ENCODE measurements around the gene SAMM50. TPM values are rescaled to one million over a fixed set of nuclear protein-coding genes. Genes with fewer than 3 reads are reported as not detected.

Gene SAMM50
- total RNA-seq, 2 donors from 2014 or later = 31.7 to 57.2 TPM

GRCh38 chr22:43956805-43957463 lies 1.7 kb downstream of the SAMM50 start:
- Mint-ChIP-seq H3K27me3 (no peaks in the 10 kb centered on the region), H3K27ac (no peak overlapping the region), H3K36me3 (ENCODE audit: low read depth) (peaks cover 26% of the 10 kb centered on the region), H3K4me3 (peak overlapping the region; percentile 94), H3K9me3 (no peaks in the 10 kb centered on the region), H3K4me1 (peaks cover 22% of the 10 kb centered on the region)
- ATAC-seq (replicated peaks) = no peak

DNA sequence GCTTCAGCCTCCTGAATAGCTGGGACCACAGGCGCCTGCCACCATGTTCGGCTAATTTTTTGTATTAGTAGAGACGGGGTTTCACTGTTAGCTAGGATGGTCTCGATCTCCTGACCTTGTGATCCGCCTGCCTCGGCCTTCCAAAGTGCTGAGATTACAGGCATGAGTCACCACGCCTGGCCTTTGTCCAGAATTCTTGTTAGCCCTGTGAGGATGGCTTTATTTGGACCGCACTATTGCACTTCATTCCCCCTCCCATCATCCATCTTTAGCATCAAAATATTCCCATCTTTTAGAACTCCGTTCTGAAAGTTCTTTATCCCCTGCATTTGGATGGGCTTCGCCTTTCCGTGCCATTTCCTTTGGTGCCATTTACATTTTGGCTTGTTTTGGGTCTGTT lies 2.6 kb downstream of the SAMM50 start:
- peaks cover 26% of the 10 kb centered on the region for H3K36me3 Mint-ChIP-seq (ENCODE audit: low read depth)
- no peaks in the 10 kb centered on the region for H3K27me3 Mint-ChIP-seq
- H3K4me3 Mint-ChIP-seq = no peak overlapping the region
- H3K9me3 Mint-ChIP-seq = no peaks in the 10 kb centered on the region
- no peak overlapping the region for H3K27ac Mint-ChIP-seq
- ATAC-seq (replicated peaks) = no peak
- peaks cover 22% of the 10 kb centered on the region for H3K4me1 Mint-ChIP-seq

- Mint-ChIP-seq H3K27ac (no peak overlapping the region), H3K4me3 (no peak overlapping the region), H3K27me3 (no peaks in the 10 kb centered on the region), H3K36me3 (ENCODE audit: low read depth) (peaks cover 72% of the 10 kb centered on the region), H3K4me1 (peaks cover 6% of the 10 kb centered on the region), H3K9me3 (no peaks in the 10 kb centered on the region)
- no peak for ATAC-seq (replicated peaks)
These were observed 9.1 kb downstream of the SAMM50 start for GRCh38 chr22:43964314-43964857.

DNA sequence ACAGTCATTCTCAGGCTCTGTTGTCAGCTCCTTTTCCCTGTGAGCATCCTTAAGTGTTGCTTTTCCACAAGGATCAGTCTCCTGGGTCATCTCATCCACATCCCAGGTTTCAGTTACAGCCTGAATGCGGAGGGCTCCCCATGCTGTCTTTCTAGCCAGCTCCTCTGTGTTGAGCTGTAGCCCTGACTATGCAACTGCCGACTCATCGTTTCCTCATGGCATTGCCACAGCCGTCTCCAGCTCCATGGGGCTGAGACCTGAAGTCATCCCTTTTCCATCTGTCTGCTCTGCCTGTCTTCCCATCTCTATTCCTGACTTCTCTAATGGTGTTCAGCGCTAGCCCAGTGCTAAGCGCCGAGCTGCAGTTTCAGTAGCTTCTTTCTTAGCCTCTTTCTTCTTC lies 11.8 kb downstream of the SAMM50 start:
- Mint-ChIP-seq H3K4me3 (no peak overlapping the region), H3K36me3 (ENCODE audit: low read depth) (peaks cover 88% of the 10 kb centered on the region), H3K4me1 (peaks cover 6% of the 10 kb centered on the region), H3K9me3 (no peaks in the 10 kb centered on the region), H3K27ac (no peak overlapping the region), H3K27me3 (no peaks in the 10 kb centered on the region)
- no peak for ATAC-seq (replicated peaks)

GRCh38 chr22:43968614-43969013 lies 13.4 kb downstream of the SAMM50 start:
- Mint-ChIP-seq H3K4me3 (no peak overlapping the region), H3K27ac (no peak overlapping the region), H3K4me1 (peaks cover 6% of the 10 kb centered on the region), H3K9me3 (no peaks in the 10 kb centered on the region), H3K36me3 (ENCODE audit: low read depth) (peaks cover 96% of the 10 kb centered on the region), H3K27me3 (no peaks in the 10 kb centered on the region)
- ATAC-seq (replicated peaks) = no peak

DNA sequence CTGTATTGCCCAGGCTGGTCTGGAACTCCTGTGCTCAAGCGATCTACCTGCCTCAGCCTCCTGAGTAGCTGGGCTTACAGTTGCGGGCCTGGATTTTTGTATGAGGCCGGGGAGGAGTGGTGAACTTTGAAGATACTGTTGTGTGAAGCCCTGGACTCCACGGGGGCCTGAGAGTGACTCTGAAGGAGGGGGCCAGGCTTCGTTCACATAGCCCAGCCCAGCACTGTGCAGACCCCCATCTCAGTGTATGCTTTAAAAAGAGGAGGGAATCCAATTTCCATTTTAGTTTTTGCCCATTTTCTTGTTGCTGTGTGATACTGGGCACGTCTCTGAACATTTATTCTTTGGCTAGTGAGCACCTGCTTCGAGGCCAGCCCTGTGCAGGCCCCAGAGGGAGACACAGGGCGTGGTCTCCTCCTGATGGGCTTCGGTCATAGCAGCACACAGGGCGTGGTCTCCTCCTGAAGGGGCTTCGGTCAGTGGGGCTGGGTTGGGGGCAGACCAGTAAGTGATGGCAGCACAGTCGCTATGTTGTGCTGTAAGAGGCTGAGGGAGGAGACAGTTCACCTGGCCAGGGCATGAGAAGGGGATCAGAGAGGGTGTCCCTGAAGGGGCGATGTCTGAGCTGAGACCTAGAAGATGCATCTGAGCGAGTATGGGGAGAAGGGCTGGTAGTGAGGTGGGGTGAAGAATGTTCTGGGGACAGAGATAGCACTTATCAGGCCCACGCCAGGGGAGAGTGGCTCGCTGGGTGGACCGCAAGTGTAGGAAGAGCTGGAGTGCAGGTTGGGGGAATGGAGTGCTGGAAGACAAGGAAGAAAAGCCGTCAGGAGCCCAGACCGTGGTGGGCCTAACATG lies 14.0 kb downstream of the SAMM50 start:
- peaks cover 96% of the 10 kb centered on the region for H3K36me3 Mint-ChIP-seq (ENCODE audit: low read depth)

GRCh38 chr22:43969989-43970755 lies 14.9 kb downstream of the SAMM50 start:
- H3K27me3 Mint-ChIP-seq = no peaks in the 10 kb centered on the region
- H3K9me3 Mint-ChIP-seq = no peaks in the 10 kb centered on the region
- ATAC-seq (replicated peaks) = no peak
- H3K27ac Mint-ChIP-seq = no peak overlapping the region
- no peak overlapping the region for H3K4me3 Mint-ChIP-seq
- peaks cover 6% of the 10 kb centered on the region for H3K4me1 Mint-ChIP-seq
- H3K36me3 Mint-ChIP-seq (ENCODE audit: low read depth) = peaks cover 93% of the 10 kb centered on the region

More for the DNA sequence above, 14.0 kb downstream of the SAMM50 start:
- Mint-ChIP-seq H3K4me1 (peaks cover 6% of the 10 kb centered on the region), H3K4me3 (no peak overlapping the region), H3K9me3 (no peaks in the 10 kb centered on the region), H3K27me3 (no peaks in the 10 kb centered on the region), H3K27ac (no peak overlapping the region)
- ATAC-seq (replicated peaks) = no peak

DNA sequence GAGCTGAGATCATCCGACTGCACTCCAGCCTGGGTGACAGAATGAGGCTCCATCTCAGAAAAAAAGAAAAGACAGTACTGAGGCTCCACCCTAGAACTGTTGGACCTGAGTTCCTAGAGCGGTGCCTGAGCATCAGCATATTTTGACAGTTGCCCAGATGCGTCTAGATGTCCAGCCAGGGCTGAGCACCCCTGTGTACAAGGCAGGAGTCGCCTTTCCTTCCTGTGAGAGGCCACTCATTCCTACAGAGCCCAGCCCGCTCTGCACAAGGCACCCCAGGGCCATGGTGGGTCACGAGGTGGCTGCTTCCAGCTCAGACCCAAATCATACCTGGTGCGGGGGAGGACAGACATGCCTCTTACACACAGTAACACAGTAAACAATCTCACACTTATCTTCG lies 15.9 kb downstream of the SAMM50 start:
- H3K27me3 Mint-ChIP-seq = no peaks in the 10 kb centered on the region
- H3K27ac Mint-ChIP-seq = no peak overlapping the region

DNA sequence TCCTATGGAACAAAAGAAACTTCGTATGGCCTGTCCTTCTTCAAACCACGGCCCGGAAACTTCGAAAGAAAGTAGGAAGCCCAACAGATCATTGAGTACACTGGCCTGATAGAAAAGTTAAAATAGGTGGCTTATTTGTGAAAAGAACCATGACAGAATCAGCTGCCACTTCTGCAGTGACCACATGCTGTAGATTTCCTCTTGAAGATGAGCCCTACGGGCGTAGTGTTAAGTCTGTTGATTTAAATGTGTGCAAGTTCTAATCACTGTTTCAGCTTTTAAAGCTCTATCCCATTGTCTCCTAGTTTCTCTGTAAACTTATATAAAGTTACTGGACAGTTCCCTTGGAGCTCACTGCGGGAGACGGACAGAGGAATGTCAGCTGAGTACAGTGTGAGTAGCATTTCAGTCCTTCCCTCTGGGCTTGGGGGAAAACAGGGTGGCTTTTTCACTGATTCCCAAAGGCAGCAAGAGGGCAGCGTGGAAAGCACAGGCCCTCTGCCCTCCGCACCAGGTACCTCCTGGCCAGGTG lies 17.8 kb downstream of the SAMM50 start:
- Mint-ChIP-seq H3K27ac (no peak overlapping the region), H3K36me3 (ENCODE audit: low read depth) (peaks cover 93% of the 10 kb centered on the region), H3K4me3 (no peak overlapping the region), H3K4me1 (no peaks in the 10 kb centered on the region), H3K27me3 (no peaks in the 10 kb centered on the region), H3K9me3 (no peaks in the 10 kb centered on the region)
- ATAC-seq (replicated peaks) = no peak

More for the DNA sequence above, 15.9 kb downstream of the SAMM50 start:
- H3K36me3 Mint-ChIP-seq (ENCODE audit: low read depth) = peaks cover 93% of the 10 kb centered on the region
- peaks cover 6% of the 10 kb centered on the region for H3K4me1 Mint-ChIP-seq
- H3K9me3 Mint-ChIP-seq = no peaks in the 10 kb centered on the region
- H3K4me3 Mint-ChIP-seq = no peak overlapping the region
- no peak for ATAC-seq (replicated peaks)

GRCh38 chr22:43974028-43974545 lies 18.8 kb downstream of the SAMM50 start:
- H3K4me1 Mint-ChIP-seq = no peaks in the 10 kb centered on the region
- no peak overlapping the region for H3K27ac Mint-ChIP-seq
- H3K36me3 Mint-ChIP-seq (ENCODE audit: low read depth) = peaks cover 93% of the 10 kb centered on the region
- H3K4me3 Mint-ChIP-seq = no peak overlapping the region
- H3K9me3 Mint-ChIP-seq = no peaks in the 10 kb centered on the region
- no peaks in the 10 kb centered on the region for H3K27me3 Mint-ChIP-seq
- no peak for ATAC-seq (replicated peaks)

DNA sequence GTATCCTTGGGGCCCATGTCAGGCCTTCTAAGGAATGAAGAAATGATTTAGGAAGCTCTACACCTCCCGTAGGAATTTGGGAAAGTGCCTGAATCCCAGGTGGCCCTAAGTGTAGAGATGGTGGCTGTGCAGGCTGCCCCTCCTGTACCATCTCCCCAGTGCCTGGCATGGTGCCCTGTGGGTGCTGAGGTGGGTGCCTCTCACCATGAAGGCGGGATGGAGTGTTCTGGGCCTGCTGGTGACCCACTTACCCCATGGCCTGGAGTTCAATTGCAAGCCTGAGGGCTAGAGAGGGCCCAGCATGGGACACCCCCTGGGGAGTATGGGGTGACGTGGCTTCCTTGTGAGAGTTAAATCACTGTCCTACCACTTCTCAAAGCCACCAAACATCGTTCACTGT lies 19.8 kb downstream of the SAMM50 start:
- Mint-ChIP-seq H3K27me3 (no peaks in the 10 kb centered on the region), H3K9me3 (no peaks in the 10 kb centered on the region), H3K27ac (no peak overlapping the region), H3K36me3 (ENCODE audit: low read depth) (peaks cover 93% of the 10 kb centered on the region), H3K4me1 (no peaks in the 10 kb centered on the region), H3K4me3 (no peak overlapping the region)
- no peak for ATAC-seq (replicated peaks)

DNA sequence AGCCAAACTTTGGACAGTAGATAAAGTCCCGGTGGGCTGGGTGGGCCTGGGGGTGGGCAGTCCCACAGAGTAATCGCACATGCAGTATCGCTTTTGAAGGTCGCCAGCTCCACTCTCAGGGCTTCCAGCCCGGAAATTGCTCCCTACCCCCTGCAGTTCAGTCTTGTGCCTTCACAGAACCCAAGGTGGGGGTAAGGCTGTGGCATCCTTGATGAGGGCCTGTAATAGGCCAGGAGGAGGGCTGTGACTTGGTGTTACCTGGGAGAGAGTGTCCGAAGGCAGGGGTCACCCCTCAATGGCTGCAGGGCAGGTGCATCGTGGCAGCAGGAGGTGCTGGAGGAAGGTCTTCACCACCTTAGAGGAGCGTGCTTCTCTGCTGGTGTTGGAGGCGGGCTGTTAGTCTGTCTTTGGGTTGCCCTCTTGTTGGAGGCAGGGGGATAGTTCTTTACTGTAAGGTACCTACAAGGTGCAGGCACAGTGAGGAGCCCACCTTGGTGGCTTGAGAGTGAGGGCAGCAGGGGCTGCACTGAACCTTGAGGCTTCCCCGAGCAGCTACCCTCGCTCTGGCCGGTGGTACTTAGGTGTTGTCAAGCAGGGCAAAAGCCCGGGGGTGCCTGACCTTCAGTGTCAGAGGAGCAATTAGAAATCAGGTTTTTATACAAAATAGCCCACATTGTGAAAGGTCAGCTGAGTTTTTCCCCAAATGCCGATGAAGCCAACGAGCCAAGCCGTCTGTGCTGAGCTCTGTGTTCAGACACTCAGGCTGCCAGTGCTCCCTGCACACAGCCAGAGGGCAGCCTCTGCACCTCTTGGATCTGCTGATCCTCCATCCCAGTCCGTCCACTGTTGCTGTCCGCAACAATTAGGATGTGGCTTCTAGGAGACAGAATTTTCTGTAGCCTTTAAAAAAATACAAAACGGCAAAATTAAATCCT lies 21.9 kb downstream of the SAMM50 start:
- no peak overlapping the region for H3K4me3 Mint-ChIP-seq
- no peaks in the 10 kb centered on the region for H3K4me1 Mint-ChIP-seq
- no peaks in the 10 kb centered on the region for H3K9me3 Mint-ChIP-seq
- H3K36me3 Mint-ChIP-seq (ENCODE audit: low read depth) = peaks cover 96% of the 10 kb centered on the region
- H3K27me3 Mint-ChIP-seq = no peaks in the 10 kb centered on the region
- ATAC-seq (replicated peaks) = no peak
- H3K27ac Mint-ChIP-seq = no peak overlapping the region

GRCh38 chr22:43978558-43978957 lies 23.3 kb downstream of the SAMM50 start:
- Mint-ChIP-seq H3K36me3 (ENCODE audit: low read depth) (peaks cover 92% of the 10 kb centered on the region), H3K9me3 (no peaks in the 10 kb centered on the region), H3K27ac (no peak overlapping the region), H3K4me1 (no peaks in the 10 kb centered on the region), H3K4me3 (no peak overlapping the region), H3K27me3 (no peaks in the 10 kb centered on the region)
- no peak for ATAC-seq (replicated peaks)

All from activated T-helper 17 cell treated with anti-CD3 and anti-CD28 coated beads, Interleukin-2, amount 50 U/mL, for 72 hours (primary cell).